ENCODE results near the gene SNX30.

DNA sequence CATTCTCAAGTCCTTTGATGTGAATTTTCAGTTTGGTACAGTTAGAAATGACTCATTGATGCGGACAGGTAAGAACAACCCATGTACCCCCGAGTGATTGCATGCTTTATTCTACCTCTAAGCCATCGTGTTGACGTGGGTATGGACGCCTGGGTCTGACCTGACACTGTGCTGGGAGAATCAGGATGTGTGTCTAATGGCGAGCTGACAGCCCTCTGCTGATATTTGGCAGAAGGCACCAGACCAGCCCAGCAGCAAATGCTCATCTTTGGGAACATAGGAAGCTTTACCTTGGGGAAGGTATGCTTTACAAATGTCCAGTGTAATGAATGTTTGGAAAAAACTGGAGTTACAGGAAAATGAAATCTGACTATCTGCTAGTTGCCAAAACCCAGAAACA, 120.0 kb downstream of the SNX30 start:
- TF ChIP-seq, protein P1, sequence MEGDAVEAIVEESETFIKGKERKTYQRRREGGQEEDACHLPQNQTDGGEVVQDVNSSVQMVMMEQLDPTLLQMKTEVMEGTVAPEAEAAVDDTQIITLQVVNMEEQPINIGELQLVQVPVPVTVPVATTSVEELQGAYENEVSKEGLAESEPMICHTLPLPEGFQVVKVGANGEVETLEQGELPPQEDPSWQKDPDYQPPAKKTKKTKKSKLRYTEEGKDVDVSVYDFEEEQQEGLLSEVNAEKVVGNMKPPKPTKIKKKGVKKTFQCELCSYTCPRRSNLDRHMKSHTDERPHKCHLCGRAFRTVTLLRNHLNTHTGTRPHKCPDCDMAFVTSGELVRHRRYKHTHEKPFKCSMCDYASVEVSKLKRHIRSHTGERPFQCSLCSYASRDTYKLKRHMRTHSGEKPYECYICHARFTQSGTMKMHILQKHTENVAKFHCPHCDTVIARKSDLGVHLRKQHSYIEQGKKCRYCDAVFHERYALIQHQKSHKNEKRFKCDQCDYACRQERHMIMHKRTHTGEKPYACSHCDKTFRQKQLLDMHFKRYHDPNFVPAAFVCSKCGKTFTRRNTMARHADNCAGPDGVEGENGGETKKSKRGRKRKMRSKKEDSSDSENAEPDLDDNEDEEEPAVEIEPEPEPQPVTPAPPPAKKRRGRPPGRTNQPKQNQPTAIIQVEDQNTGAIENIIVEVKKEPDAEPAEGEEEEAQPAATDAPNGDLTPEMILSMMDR (IDR thresholded peaks at IDR 0.05) = no peak
- TF ChIP-seq POLR2A (IDR thresholded peaks at IDR 0.05) (no peak), EP300 (IDR thresholded peaks at IDR 0.05) (no peak), POLR2AphosphoS5 (IDR thresholded peaks at IDR 0.05) (no peak)

Data from sigmoid colon (tissue), 4 donors.